Thoracic aorta (tissue), 2 donors: ENCODE data around the gene PREP. TPM values are rescaled to one million over a fixed set of nuclear protein-coding genes. Genes with fewer than 3 reads are reported as not detected.

Experiments used
- ATAC-seq: fragments of 150-250 bp; one replicate; pipeline ENCODE4 v1.8.0; 2017; ENCODE audit warnings: low read depth; ENCODE audit not compliant: insufficient number of reproducible peaks, low FRiP score
- DNase-seq: peaks from one replicate; pipeline ENCODE4 v3.0.0-alpha.2; 2020; ENCODE audit warnings: low spot score
- H3K27ac ChIP-seq, 2 donors: fragments of 200-600 bp; sonication (generic); 1 replicate in 1 of 2; 2 replicates in 1 of 2; pipeline ENCODE4 v1.5.1; 2016; ENCODE audit warnings: mild to moderate bottlenecking in 2 of 2, moderate library complexity in 2 of 2
- H3K27me3 ChIP-seq: fragments of 200-600 bp; sonication (generic); replicated peaks from 2 replicates; pipeline ENCODE4 v1.6.0; 2016; ENCODE audit warnings: mild to moderate bottlenecking; ENCODE audit not compliant: insufficient read depth
- H3K36me3 ChIP-seq: fragments of 200-600 bp; sonication (generic); one replicate; pipeline ENCODE4 v1.5.1; 2016
- H3K4me1 ChIP-seq, 2 donors: fragments of 200-600 bp; sonication (generic); 1 replicate in 1 of 2; 2 replicates in 1 of 2; pipeline versions ENCODE4 v1.5.1 to v1.6.0; 2016; ENCODE audit warnings: low read depth in 2 of 2, mild to moderate bottlenecking in 1 of 2; ENCODE audit not compliant: control insufficient read depth in 1 of 2
- H3K4me3 ChIP-seq: fragments of 200-600 bp; sonication (generic); 2 replicates; pipeline ENCODE4 v1.5.1; 2016; ENCODE audit warnings: mild to moderate bottlenecking
- H3K9me3 ChIP-seq: fragments of 200-600 bp; sonication (generic); 2 replicates; pipeline ENCODE4 v1.5.1; 2016
- total RNA-seq, 2 donors: library from RNA; depleted of rRNA; stranded (reverse); fragments of >200 nt; gene quantifications; one replicate each; pipeline versions ENCODE4 v1.1.0 to v1.2.3, GENCODE V29; 2016
- TF ChIP-seq, protein P1 (sequence below): fragments of 200-600 bp; sonication (generic); IDR thresholded peaks from one replicate; pipeline ENCODE4 v1.5.1; 2019; ENCODE audit warnings: antibody characterized with exemption

Gene PREP
- total RNA-seq, 2 donors from 2014 or later, result 12.6 to 17.9 TPM

DNA sequence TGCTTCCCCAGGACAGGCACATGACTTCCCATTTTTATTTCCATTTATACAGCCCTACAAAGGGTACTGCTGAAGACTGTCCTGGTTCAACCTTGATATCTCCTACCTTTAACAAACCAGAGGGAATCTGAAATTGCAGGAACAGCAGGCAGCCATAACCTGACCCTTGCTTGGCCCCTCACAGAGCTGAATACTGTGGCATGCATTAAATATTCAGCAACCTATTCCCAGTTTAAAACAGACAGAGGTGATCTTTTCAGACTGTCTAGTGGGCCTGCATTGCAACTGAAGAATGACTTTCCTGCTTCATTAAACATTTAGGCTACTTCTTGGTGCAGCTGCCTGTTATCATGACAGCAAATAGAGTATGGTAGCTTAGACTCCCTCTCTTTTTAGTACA lies 146.3 kb downstream of the PREP start:
- Histone ChIP-seq H3K9me3 (no peaks in the 10 kb centered on the region), H3K27me3 (no peaks in the 10 kb centered on the region), H3K4me1 (no peaks in the 10 kb centered on the region), H3K27ac (no peak overlapping the region), H3K4me3 (no peak overlapping the region), H3K36me3 (no peaks in the 10 kb centered on the region)
- TF ChIP-seq, protein P1, sequence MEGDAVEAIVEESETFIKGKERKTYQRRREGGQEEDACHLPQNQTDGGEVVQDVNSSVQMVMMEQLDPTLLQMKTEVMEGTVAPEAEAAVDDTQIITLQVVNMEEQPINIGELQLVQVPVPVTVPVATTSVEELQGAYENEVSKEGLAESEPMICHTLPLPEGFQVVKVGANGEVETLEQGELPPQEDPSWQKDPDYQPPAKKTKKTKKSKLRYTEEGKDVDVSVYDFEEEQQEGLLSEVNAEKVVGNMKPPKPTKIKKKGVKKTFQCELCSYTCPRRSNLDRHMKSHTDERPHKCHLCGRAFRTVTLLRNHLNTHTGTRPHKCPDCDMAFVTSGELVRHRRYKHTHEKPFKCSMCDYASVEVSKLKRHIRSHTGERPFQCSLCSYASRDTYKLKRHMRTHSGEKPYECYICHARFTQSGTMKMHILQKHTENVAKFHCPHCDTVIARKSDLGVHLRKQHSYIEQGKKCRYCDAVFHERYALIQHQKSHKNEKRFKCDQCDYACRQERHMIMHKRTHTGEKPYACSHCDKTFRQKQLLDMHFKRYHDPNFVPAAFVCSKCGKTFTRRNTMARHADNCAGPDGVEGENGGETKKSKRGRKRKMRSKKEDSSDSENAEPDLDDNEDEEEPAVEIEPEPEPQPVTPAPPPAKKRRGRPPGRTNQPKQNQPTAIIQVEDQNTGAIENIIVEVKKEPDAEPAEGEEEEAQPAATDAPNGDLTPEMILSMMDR, result no peak
- ATAC-seq, result no peak
- no peak for DNase-seq

DNA sequence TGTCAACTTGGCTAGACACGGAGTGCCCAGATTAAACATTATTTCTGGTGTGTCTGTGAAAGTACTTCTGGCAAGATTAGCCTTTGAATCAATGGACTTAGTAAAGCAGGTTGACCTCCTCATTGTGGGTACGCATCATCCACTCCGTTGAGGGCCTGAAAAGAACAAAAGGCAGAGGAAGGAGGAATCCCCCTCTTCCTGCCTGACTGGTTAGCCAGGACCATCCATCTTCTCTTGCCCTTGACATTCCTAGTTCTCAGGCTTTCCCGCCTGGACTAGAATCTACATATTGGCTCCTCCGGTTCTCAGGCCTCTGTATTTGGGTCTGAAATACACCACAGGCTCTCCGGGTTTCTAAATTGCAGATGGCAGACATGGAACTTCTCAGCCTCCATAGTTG lies 149.1 kb downstream of the PREP start:
- no peak overlapping the region for H3K27ac ChIP-seq
- H3K9me3 ChIP-seq, result no peaks in the 10 kb centered on the region
- H3K4me1 ChIP-seq, result no peaks in the 10 kb centered on the region
- DNase-seq (no peak), ATAC-seq (no peak)
- TF ChIP-seq, protein P1, result no peak
- H3K36me3 ChIP-seq, result no peaks in the 10 kb centered on the region
- H3K4me3 ChIP-seq, result no peak overlapping the region
- H3K27me3 ChIP-seq, result no peaks in the 10 kb centered on the region

DNA sequence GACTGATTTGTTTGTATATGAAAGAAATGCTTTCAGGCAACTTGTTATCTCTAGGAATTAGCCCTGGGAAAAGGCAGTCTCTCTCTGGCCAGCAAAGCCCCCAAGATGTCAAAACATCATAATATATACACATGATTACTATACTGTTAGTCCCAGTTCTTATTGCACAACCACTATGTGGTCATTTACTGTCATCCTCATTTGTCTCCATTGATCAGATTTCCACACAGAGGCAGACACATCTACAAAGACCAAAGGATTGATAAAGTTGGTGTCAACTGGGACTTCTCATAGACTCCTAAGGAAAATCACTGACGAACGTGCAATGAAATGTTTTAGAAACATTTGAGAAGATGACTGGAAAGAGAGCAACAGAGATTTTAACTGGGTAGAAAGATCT lies 151.2 kb downstream of the PREP start:
- ATAC-seq (no peak), DNase-seq (no peak)
- H3K27ac ChIP-seq, result no peak overlapping the region
- no peak overlapping the region for H3K4me3 ChIP-seq
- no peaks in the 10 kb centered on the region for H3K9me3 ChIP-seq
- no peaks in the 10 kb centered on the region for H3K36me3 ChIP-seq
- H3K27me3 ChIP-seq, result no peaks in the 10 kb centered on the region
- no peaks in the 10 kb centered on the region for H3K4me1 ChIP-seq
- TF ChIP-seq, protein P1, result no peak

DNA sequence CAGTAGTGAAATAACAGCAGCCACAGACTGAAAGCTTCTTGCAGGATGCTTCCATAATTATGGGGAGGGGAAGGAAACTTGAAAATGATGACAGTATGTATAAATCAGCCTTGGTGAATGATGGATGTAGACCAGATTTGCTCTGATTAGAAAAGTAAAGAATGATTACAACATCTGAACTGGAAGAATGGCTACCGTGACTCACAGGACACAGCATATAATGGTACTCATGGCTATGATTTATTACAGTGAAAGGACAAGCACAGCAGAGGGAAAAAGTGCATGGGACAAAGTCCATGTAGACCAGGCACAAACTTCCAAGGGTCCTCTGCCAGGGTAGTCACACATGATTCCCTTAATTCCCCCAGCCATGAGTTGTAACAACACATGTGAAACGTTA lies 152.3 kb downstream of the PREP start:
- ATAC-seq, result no peak

DNA sequence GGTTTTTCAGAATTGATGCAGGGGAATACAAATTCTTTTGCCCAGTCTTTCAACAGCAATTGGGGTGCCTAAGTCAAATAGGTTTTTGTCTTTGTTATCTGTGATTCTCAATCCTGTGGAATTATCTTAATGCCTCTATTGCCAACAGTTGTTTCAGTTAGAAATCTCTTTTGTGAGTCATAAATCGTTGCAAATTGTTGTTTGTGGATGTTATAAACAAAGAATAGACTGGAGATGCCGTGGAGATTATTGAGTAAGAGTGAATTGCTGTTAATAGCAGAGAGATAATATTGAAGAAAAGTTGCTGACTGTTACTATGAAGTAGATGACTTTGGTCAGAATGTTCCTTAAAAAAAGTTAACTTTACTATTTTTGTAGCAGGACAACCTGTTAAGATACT lies 159.4 kb downstream of the PREP start:
- Histone ChIP-seq H3K4me1 (no peaks in the 10 kb centered on the region), H3K27me3 (no peaks in the 10 kb centered on the region), H3K36me3 (no peaks in the 10 kb centered on the region), H3K9me3 (no peaks in the 10 kb centered on the region), H3K4me3 (no peak overlapping the region), H3K27ac (no peak overlapping the region)
- TF ChIP-seq, protein P1, result no peak
- no peak for ATAC-seq
- DNase-seq, result no peak

More for the DNA sequence above, 152.3 kb downstream of the PREP start:
- no peaks in the 10 kb centered on the region for H3K9me3 ChIP-seq
- TF ChIP-seq, protein P1, result no peak
- H3K4me3 ChIP-seq, result no peak overlapping the region
- no peak for DNase-seq
- no peak overlapping the region for H3K27ac ChIP-seq
- H3K4me1 ChIP-seq, result no peaks in the 10 kb centered on the region
- H3K36me3 ChIP-seq, result no peaks in the 10 kb centered on the region
- no peaks in the 10 kb centered on the region for H3K27me3 ChIP-seq
